ENCODE data around the gene METTL26.
A peak's percentile ranks its signal among the peaks of the same experiment; 100 is the strongest.

Gene METTL26

DNA sequence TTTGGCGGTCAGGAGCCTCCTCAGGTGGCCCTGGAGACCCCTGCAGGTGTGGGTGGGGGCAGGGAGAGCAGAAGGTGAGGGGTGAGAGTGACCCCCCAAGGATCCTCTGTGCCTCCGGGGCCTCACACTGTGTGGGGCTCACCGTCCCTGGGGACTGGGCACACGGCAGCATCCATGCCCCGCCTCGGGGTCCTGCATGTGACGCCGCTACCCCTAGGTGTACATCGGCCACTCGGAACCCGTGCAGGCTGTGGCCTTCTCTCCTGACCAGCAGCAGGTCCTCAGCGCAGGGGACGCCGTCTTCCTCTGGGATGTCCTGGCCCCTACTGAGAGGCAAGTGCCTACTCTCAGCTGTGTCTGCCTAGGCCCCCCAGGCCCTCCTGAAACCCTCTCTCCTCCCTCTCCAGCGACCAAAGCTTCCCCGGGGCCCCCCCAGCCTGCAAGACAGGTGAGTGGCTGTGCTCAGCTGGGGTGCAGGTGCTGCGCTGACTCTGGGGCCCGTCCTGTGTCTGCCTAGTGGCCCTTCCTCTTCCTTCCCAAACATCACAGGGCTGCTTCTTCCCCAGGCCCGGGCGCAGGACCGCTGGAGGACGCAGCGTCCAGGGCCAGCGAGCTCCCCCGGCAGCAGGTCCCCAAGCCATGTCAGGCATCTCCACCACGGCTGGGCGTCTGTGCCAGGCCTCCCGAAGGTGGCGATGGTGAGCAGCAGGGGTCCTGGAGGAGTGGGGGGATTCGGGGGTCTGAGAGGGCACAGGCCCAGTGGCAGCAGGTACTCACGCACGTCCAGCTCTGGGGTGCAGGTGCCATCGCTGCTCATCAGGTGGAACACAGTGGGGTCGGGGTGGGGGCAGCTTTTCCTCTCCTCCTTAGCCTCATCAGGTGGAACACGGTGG lies 22.8 kb upstream of the METTL26 start:
- no peak for DNase-seq

DNA sequence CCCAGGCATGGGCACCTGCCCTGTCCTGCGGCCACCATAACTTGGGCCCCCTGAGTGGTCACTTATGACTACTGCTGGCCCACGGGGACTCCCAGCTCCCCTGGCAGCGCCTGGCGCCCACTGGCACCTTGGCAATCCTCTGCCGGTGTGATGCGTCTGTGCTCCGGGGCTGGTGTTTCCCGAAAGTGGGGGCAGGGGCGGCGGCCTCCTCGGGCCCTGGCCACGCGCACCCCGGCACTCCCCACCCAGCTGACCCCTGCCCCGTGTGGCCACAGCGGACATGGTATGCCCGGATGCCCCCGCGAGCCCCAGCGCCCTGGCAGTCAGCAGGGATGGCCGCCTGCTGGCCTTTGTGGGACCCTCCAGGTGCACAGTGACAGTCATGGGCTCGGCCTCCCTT lies 21.4 kb upstream of the METTL26 start:
- DNase-seq = no peak

DNA sequence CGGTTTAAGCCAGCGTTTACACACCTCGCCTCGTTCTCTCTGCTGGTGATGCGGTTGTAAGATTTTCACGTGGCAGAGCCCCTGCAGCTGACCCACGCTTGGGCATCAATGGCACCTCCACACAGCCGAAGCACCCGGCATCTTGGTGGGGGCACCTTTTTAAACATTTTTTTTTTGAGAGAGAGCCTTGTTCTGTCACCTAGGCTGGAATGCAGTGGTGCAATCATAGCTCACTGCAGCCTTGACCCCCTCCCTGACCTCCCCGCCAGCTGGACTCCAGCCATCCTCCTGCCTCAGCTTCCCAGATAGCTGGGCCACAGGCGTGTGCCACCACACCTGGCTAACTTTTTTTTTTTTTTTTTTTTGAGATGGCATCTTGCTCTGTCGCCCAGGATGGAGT lies 17.9 kb upstream of the METTL26 start:
- DNase-seq = no peak

DNA sequence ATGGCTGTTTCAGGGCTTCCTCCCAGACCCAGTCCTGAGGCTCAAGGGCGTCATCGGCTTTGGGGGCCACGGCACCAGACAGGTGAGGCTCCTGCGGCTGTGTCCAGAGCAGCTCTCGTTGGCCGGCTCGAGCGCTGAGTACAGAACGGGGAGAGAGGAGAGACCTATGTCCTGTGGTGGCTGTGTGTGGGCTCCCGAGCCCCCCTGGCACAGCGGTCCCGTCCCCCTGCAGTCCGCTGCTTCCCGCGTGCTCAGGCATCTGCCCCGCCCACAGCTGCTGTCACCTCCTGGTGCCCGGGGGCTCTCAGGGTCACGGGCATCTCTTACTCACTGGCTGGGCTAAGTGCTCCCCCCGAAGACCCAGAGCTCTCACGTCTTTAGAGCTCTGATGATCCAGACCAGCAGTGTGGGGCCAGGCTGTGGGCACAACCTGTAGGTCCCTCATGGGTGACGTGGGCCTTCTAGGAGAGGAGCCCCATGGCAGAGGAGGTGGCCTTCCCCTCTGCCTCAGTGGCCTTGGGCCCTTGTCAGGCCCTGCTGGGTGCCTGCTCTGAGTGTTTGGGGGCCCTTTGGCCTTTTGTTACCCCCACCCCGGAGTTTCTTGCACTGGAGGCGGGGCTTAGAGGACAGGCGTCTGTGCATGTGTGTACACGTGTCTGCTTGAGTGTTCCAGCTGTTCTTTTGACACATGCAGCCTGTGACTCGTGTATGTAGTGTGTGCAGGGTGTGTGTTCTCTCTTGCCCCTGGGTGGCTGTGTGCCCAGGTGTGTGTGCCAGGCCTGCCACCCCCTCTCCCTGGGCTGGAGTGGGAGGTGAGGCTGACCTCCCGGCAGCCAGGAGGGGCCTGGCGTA lies 16.6 kb upstream of the METTL26 start:
- DNase-seq = no peak

DNA sequence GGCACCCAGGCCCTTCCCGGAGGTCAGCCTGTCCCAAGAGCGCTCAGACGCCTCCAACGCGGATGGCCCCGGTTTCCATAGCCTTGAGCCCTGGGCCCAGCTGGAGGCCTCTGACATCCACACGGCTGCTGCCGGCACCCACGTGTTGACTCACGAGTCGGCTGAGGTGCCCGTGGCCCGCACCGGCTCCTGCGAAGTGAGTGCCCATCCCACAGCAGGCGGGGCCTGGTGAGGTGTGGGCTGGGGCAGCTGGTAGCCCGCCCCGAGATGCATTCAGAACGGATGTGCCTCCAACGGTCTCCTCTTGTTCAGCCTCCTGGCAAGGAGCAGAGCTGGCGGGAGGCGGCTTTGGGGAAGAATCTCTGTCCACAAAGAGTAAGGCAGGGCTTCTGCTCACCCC lies 15.7 kb upstream of the METTL26 start:
- no peak for DNase-seq

DNA sequence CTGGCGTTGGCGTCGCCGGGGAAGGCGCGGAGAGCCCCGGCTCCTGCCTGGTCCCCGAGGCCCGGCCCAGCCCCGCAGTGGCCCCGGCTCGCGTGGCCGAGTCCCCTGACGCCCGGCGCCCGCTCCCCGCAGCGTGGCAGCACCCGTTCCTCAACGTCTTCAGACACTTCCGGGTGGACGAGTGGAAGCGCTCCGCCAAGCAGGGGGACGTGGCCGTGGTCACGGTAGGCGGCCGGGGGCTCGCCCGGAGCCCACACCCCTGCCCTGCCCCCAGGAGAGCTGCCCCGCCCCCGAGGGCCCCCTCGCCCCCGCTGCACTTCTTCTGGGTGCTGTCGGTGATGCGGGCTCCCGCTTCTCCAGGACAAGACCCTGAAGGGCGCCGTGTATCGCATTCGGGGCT lies 13.5 kb upstream of the METTL26 start:
- peak; percentile 20 to 48 (median 29) for DNase-seq

DNA sequence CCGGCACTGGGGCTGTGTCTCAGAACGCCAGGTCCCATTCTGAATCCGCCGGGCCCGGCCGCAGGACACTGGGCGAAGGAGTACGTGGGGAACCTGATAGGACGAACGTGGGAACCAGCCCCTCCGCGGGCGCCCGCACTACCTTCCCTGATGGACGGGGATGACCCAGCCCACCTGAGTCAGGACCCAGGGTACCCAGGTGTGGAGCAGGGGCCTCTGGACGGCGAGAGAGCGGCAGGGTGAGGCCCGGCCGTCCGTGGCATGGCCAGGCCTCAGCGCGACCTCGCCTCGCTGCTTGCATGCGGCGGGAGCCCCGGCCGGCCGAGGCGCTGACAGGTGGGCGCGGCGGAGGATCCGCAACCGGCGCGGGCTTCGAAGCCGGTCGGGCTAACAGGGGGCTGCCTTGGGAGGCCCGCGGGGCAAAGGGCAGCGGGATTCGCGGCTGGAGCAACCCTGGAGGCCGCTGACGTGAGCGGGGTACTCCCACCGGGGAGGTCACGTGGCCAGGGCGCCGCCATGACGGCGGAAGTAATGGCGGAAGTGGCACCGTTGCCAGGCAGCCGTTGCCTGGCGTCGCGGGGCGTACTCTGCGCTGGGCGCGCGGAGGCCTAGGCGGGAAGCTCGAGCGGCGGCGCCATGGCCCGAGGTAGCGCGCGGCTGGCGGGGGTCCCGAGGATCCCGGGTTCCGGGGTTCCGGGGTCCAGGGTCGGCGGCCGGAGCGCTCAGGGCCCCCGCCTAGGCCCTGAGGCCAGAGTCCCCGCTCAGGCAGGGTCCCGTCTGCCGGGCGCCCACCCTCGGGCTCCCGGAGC lies 12.9 kb upstream of the METTL26 start, which contains the start of gene WDR90:
WDR90 (plus strand) TSS at position 585 of the 809 bp plus-strand sequence; CDS start at position 637, 52 bp downstream.
- DNase-seq = peak; percentile 95 to 98 (median 97)

DNA sequence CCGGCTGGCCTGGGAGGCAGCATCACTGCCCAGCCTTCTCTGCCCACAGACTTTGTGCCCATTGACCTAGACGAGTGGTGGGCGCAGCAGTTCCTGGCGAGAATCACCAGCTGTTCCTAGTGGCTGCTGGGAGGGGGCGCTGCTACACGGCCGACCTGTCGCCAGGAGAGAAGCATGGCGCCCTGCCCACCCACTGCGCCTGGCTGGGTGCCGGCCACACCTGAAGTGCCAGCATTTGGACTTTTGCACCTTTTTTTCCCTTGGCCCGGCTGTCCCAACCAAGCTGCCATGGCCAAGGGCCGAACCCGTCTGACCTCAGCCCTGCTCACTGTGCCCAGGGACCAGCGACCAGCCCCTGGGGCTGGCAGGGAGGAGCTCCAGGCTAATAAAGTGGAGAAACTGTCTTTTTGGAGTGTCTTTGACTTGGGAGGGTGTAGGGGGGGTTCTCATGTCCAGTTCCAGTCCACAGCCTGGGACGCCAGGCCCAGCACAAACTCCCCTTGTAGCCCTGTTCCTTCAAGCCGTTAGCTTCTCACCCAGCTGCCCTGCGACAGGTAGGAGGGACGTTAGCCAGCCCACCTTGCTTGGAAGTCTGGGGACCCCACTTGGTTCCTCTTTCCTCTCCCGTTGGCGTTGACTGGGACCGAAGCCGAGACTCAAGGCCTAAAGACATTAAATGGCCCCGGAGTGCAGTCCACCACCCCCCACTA lies 12.1 kb upstream of the METTL26 start:
- peak; percentile 49 to 60 (median 51) for DNase-seq

DNA sequence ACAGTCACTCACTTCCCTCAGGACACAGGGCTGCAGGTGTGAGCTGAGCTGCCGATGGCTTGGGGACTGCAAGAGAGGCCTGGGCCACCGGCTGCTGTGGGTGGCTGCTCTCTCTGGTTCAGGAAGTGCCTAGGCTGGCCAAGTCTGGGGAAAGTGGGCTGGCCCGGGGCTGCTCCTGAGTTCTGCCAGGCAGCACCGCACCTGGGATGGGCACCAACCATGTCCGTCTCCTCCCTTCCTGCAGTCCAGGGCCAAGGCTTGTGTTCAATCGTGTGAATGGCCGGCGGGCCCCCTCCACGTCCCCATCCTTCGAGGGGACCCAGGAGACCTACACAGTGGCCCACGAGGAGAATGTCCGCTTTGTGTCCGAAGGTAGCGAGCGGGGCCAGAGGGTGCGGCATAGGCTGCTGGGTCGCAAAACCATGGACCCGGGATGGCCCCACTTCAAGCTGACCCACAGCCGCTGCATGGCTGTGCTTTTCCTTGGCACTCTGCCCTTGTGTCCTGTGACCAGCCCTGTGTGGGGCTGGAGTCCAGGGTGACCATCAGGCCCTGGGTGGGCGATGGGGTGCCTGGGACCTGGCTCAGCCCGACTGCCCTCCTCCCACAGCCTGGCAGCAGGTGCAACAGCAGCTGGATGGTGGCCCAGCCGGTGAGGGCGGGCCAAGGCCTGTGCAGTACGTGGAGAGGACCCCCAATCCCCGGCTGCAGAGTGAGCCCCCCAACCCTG lies 11.2 kb upstream of the METTL26 start:
- no peak for DNase-seq

DNA sequence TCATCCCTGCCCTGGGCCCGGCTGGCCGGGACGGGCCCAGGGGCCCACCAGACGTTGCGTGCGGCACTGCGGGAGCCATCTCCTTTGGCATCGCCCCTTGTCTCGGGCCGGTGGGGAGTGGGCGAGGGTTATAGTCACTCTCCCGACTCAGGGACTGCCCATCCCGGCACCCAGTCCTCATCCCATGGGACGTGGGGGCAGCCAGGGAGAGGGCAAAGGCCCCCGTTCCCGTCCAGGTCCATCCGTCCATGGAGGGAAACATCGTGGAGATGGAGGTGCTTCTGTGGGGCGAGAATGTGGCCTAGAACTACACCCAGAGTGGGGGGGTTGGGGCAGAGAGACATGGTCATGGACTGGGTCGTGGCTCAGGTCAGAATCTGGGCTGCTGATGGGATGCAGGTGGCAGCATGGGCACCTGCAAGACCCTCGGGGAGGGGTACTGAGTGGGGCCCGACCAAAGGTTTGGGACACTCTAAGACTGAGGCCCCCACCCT lies 10.6 kb upstream of the METTL26 start:
- no peak for DNase-seq

DNA sequence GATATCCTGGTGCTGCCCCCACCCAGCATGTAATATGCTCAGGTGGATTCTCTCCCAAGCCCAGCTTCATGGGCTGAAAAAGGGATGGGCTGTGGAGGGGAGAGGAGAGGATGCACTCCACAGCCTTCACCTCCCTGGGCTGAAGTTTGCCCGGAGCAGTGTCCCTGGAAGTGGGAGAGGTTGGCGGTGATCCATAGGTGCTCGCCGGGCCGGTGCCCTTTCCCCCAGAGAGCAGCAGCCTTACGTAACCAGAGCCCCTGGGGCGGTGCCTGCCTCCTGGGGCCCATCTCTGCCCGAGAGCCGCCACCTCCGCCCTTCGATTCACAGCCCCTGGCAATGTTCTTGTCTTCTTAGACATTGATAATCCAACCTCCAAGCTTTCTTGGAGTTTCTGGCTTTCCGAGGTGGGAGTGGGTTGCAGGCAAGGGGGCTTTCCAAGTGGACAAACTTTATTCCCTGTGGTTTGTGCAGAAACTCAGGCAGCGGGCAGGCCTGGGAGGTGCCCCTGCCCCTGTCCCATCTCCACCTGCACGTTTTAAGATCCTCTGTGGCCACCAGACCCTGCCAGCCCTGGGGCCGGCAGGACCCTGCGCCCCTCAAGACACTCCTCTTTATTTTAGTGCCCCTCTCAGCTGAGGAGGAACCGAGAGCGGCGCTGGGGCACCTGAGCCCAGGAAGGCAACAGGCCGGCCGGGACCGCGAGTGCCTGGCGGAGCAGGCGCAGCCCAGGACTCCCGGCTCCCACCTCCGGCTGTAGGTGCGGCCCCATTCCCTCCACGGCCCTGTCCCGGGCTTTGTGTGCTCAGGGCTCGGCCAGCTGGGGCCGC lies 10.0 kb upstream of the METTL26 start:
- no peak for DNase-seq

DNA sequence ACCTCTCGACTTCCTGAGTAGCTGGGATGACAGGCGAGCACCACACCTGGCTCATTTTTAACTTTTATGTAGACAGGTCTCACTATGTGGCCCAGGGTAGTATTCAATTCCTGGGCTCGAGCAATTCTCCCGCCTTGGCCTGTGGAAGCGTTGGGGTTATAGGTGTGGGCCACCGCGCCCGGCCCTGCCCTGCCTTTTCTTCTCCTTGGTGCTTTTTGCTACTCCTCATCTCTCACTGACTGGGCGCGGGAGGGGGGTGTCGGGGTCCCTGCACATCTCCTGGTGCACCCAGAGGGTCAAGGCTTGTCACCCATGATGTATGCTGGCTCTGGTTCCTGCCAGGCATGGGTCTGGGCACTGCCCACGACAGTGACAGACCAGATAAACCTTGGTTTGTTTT lies 8.5 kb upstream of the METTL26 start:
- no peak for DNase-seq

DNA sequence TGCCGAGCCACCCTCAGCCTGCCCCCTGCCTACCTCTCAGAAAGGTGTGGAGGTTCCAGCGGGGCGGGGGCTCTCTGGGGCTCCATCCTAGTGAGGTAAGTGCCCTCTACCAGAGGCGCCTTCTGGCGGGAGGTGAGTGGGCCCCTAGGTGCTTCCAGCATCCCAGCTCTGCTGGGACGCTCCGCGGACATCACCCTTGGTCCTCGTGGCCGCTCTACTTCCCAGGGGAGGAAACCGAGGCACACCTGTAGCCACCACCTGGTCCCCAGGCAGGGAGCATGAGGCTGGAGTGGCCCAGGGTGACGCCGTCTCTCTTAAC lies 6.9 kb upstream of the METTL26 start:
- DNase-seq = no peak

DNA sequence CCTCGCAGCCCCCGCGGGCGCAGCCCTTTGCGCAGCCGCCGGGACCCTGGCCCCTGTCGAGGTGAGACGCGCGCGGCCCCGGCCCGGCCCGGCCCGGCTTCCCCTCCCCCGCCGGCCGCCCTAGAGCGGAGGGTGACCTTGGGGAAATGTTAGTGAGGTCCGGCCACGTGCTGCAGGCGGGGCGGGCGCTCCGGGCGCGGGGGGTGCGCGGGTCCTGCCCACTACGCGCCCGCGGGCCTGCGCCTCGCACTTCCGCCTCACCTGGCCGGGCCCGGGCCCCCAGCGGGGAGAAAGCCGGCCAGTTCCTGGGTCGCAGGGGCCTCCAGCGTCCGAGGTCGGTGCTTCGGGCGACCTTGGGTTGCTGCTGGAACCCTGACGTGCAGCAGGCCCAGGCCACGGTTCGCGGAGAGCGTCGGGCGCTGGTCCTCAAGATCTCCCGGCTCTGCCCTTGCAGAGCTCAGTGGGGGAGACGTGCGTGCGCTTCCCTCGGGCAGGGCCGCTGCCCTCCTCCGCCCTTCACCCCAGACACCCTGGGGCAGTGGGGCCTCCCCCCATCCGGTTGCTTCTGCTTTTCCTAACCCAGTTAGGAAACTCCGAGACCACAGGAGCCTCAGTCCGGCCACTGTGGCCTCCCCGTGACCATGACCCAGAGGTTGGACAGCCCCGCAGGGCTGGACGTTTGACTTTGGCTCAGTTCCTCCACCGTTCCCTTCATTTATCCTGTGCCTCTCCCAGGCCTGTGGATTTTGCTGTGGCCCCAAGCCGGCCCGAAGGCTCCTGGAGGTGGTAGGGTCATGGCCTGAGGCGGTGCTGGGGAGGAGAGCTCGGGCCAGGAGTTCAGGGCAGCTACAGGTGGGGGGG lies 6.3 kb upstream of the METTL26 start:
- peak; percentile 97 to 98 (median 97) for DNase-seq

DNA sequence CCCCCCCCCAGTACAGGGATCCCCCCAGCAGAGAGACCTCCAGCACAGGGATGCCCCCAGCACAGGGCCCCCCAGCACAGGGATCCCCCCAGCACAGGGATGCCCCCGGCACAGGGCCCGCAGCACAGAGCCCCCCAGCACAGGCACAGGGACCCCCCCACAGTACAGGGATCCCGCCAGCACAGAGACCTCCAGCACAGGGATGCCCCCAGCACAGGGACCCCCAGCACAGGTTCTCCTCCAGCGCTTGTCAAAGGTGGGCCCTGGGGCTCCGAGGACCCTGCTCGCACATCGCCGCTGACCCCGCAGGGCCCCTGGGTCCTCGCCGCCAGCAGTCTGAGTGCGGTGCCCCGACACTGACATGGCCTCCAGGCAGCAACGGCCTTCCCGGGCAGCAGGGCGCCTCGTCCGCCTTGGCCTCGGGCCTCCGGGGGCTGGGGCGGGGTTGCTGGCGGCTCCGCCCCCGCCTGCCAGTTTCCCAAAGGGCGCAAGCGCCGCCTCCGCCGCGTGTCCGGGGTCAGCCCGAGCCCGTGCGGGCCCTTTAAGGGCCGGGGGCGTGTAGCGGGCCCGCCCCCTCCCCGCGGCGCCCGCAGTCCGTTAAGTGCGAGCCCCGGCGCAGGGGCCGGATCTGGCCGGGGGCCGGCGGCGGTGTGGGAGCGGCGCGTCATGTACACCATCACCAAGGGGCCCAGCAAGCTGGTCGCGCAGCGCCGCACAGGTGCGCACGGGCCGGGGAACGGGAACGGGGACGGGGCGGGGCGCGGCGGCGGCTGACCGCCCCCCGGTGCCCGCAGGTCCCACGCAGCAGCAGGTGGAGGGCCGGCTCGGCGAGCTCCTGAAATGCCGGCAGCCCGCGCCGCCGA lies 5.5 kb upstream of the METTL26 start, which contains the start of gene MCRIP2:
MCRIP2 (plus strand) TSS at position 503 of the 863 bp plus-strand sequence; CDS start at position 667, 164 bp downstream.
- peak; percentile 91 to 97 (median 96) for DNase-seq

DNA sequence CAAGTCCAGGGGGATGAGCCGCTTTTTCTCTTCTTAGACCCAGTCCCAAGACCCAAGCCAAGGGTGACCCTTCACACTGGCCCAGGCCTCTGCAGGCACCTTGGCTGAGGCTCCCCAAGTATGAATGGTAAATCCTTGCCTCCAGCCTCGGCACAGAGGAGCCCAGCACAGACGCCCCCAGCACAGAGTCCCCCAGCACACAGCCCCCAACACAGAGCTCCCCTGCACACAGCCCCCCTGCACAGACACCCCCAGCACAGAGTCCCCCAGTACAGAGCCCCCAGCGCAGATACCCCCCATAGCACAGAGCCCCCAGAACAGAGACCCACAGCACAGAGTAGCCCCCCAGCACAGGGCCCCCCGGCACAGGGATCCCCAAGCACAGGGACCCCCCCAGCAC lies 4.5 kb upstream of the METTL26 start:
- no peak for DNase-seq

DNA sequence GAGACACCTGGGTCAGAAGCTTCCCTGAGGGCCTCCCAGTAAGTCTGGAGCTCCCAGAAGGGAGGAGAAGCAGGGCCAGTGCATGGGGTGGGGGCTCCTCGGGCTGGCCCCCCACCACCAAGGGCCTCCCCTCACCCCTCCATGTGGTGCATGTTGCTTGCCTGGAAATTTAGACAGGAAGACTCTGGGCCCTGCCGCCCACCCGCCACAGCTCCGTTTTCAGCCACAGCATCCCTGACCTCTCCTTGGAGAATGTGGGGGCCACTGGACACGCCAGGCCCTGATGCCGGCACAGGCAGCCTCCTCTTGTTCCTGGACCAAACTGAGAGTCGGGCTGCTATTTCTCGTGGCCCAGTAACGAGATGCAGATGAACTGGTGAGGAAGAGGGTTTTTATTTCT lies 2.7 kb upstream of the METTL26 start:
- no peak for DNase-seq

DNA sequence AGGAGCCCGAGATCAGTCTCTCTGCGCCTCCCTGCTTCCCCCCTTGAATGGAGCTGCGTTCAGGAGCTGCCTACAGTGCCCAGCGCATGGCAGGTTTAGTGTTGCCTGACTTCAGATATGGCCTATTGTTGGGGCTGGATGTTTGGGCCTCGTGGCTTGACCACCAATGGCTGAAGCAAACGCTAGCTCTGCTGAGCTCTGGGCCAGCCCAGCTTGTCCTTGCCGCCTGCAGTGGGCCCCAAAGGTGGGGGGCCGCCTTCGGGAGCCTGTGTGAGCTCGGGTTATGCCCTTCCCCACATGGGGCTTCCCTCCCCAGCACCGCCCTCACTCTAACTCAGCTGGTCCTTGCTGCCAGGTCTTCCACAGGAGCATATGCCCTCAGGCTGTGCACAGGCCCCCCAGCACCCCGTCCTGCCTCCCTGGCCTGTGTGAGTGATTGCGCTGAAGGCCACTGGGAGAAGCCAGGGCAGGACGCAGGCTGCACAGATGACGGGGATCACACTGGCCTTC lies 2.0 kb upstream of the METTL26 start:
- DNase-seq = no peak
